ENCODE data around the gene PPFIBP2.

- TF ChIP-seq CTCF (IDR thresholded peaks at IDR 0.05), result no peak
- TF ChIP-seq POLR2AphosphoS5 (IDR thresholded peaks at IDR 0.05), result no peak
- TF ChIP-seq POLR2A (IDR thresholded peaks at IDR 0.05), result no peak
Measured at GRCh38 chr11:7651140-7651551, 137.3 kb downstream of the PPFIBP2 start.
